Erythroblast (primary cell): ENCODE data around the gene PIP5K1C.
"Not testable (repeated sequence)": the region's sequence is repeated elsewhere in the genome, so short reads cannot be mapped to it uniquely, and the experiment has no call there.

Source experiments
- DNase-seq, 2 experiments: peaks; one replicate each; lab custom pipeline; 2025; lab: John Stamatoyannopoulos, UW
- GATA1 ChIP-seq: IDR thresholded peaks from 2 replicates; pipeline ENCODE4 v1.6.1; 2011; ENCODE audit warnings: low read depth, mild to moderate bottlenecking, control low read depth, low read length, moderate library complexity
- POLR2A ChIP-seq: IDR thresholded peaks from 2 replicates; pipeline ENCODE4 v1.6.1; 2011; ENCODE audit warnings: mild to moderate bottlenecking, low read length

PIP5K1C gene

GRCh38 chr19:3648037-3648905 lies 52.0 kb downstream of the PIP5K1C start:
- no peak for TF ChIP-seq GATA1
- TF ChIP-seq POLR2A: no peak
- no peak for DNase-seq

- not testable (repeated sequence) for DNase-seq
Measured at GRCh38 chr19:3647102-3647501, 53.2 kb downstream of the PIP5K1C start.

- DNase-seq: no peak
- no peak for TF ChIP-seq POLR2A
- no peak for TF ChIP-seq GATA1
Measured at GRCh38 chr19:3646336-3647092, 53.8 kb downstream of the PIP5K1C start.

- TF ChIP-seq POLR2A (no peak), GATA1 (no peak)
- no peak for DNase-seq
Measured at GRCh38 chr19:3645726-3646125, 54.5 kb downstream of the PIP5K1C start.

- TF ChIP-seq POLR2A (no peak), GATA1 (no peak)
- DNase-seq: no peak
Measured at GRCh38 chr19:3645067-3645396, 55.2 kb downstream of the PIP5K1C start.

- no peak for DNase-seq
- TF ChIP-seq GATA1: no peak
- no peak for TF ChIP-seq POLR2A
Measured at GRCh38 chr19:3644351-3645066, 55.8 kb downstream of the PIP5K1C start.

GRCh38 chr19:3643674-3644313 lies 56.5 kb downstream of the PIP5K1C start:
- TF ChIP-seq GATA1 (no peak), POLR2A (no peak)
- no peak for DNase-seq

GRCh38 chr19:3642987-3643673 lies 57.1 kb downstream of the PIP5K1C start:
- peak in 1 of 2 experiments; percentile 37 for DNase-seq
- TF ChIP-seq POLR2A (no peak), GATA1 (no peak)

- no peak for DNase-seq
- no peak for TF ChIP-seq GATA1
- no peak for TF ChIP-seq POLR2A
Measured at GRCh38 chr19:3642296-3642695, 58.0 kb downstream of the PIP5K1C start.

- DNase-seq: no peak
- TF ChIP-seq POLR2A: no peak
- no peak for TF ChIP-seq GATA1
Measured at GRCh38 chr19:3641515-3642269, 58.6 kb downstream of the PIP5K1C start.

- TF ChIP-seq POLR2A: no peak
- no peak for TF ChIP-seq GATA1
Measured at GRCh38 chr19:3639479-3639878, 60.8 kb downstream of the PIP5K1C start.

More at GRCh38 chr19:3639479-3639878, 60.8 kb downstream of the PIP5K1C start:
- no peak for DNase-seq
